ENCODE results near the gene TLX1. TPM values are rescaled to one million over a fixed set of nuclear protein-coding genes. Genes with fewer than 3 reads are reported as not detected.

Gene TLX1
- total and polyA plus RNA-seq, 9 of the 15 experiments (the other 6 are each of a cell fraction or from before 2014, with no cell fraction given): 0.03 to 3.3 (median 0.19) TPM; not detected in 1

GRCh38 chr10:101136007-101136707 lies 5.1 kb downstream of the TLX1 start (continued):
- TF ChIP-seq PRPF4 (IDR thresholded peaks at IDR 0.05; ENCODE audit: insufficient read depth, low read depth, low read length, poor library complexity, severe bottlenecking) (no peak), RBM39 (optimal IDR thresholded peaks at IDR 0.05; ENCODE audit: low read depth, low read length) (no peak), NR2C2 (CRISPR knock-in tag; IDR thresholded peaks at IDR 0.05) (no peak), NR2C2 (tag; IDR thresholded peaks at IDR 0.05) (no peak), ZNF589 (CRISPR knock-in tag; IDR thresholded peaks at IDR 0.05; ENCODE audit: low read depth) (no peak)

GRCh38 chr10:101136708-101137121 lies 5.6 kb downstream of the TLX1 start:
- Histone ChIP-seq H3K27me3 (ENCODE audit: control insufficient read depth in 2 of 2, insufficient read depth in 2 of 2, low read length in 2 of 2) (peaks cover 18 to 67% of the 10 kb centered on the region in 2 experiments), H3K4me2 (ENCODE audit: insufficient read depth, low read length) (no peak overlapping the region), H3K79me2 (ENCODE audit: control insufficient read depth, insufficient read depth, low read length) (no peaks in the 10 kb centered on the region), H3K27ac (ENCODE audit: extremely low read depth, low read depth, low read length) (no peak overlapping the region), H3K4me3 (no peak overlapping the region), H3K36me3 (ENCODE audit: control insufficient read depth, insufficient read depth, low read length) (no peaks in the 10 kb centered on the region), H3K9me1 (ENCODE audit: control insufficient read depth, insufficient read depth, low read length) (no peaks in the 10 kb centered on the region), H3K4me1 (replicated peaks in 1 of 2; ENCODE audit: control insufficient read depth in 2 of 2, insufficient read depth in 2 of 2, low read length in 2 of 2) (peaks cover 0 to 40% of the 10 kb centered on the region in 2 experiments; a peak in 2 of 5 replicates), H3K9ac (ENCODE audit: insufficient read depth in 1 of 2, low read depth in 2 of 2, low read length in 2 of 2) (no peak overlapping the region), H3K9me3 (replicated peaks; ENCODE audit: control insufficient read depth, insufficient read depth, low read depth, low read length) (no peaks in the 10 kb centered on the region), H2AFZ (ENCODE audit: low read depth, low read length) (no peak overlapping the region), H4K20me1 (replicated peaks; ENCODE audit: control insufficient read depth, insufficient read depth, low read length) (no peaks in the 10 kb centered on the region; the same call in 1 of the 2 replicates)
- in situ Hi-C loops (cut with MboI) (no loop called here), intact Hi-C loops (cut with micrococcal nuclease) (no loop called here)
- no peak for TF ChIP-seq NELFE (IDR thresholded peaks at IDR 0.05; ENCODE audit: insufficient read depth, insufficient read length)
- no peak for TF ChIP-seq NRF1 (conservative IDR thresholded peaks at IDR 0.05 in 1 of 2, IDR thresholded peaks at IDR 0.05 in 1 of 2)
- TF ChIP-seq HDAC2 (IDR thresholded peaks at IDR 0.05): no peak
- CTCF ChIA-PET (ENCODE audit: low intra/inter-chr PET ratio): no interaction called here
- FAIRE-seq (no peak), DNase-seq (ENCODE audit: extremely low read depth in 1 of 4, low spot score in 3 of 4) (no peak), ATAC-seq (no peak)
- POLR2A ChIA-PET: no interaction called here
- BruUV-seq (replicated peaks): no TSS peak
- WGBS (ENCODE audit: insufficient coverage, low coverage, missing lambda C conversion rate): 5% methylated on average over 8 of the region's 26 CpGs
